ENCODE results near the gene WBP2. TPM values are rescaled to one million over a fixed set of nuclear protein-coding genes. Genes with fewer than 3 reads are reported as not detected.

Gene WBP2
- total RNA-seq, 2 donors from 2014 or later: 88.9 to 125 TPM

- Histone ChIP-seq H3K36me3 (peaks cover 18 to 32% of the 10 kb centered on the region in 2 donors), H3K4me1 (replicated peaks) (no peaks in the 10 kb centered on the region), H3K27ac (no peak overlapping the region), H3K9me3 (no peaks in the 10 kb centered on the region), H3K4me3 (no peak overlapping the region), H3K27me3 (replicated peaks; ENCODE audit: insufficient read depth) (no peaks in the 10 kb centered on the region)
- DNase-seq (ENCODE audit: low spot score): no peak
- WGBS: 85% methylated on average over 6 of the region's 6 CpGs
- TF ChIP-seq POLR2A (IDR thresholded peaks at IDR 0.05) (no peak), CTCF (IDR thresholded peaks at IDR 0.05) (no peak)
- intact Hi-C loops (cut with DNase I): no loop called here
Measured at GRCh38 chr17:75817571-75817970, 37.6 kb downstream of the WBP2 start.

DNA sequence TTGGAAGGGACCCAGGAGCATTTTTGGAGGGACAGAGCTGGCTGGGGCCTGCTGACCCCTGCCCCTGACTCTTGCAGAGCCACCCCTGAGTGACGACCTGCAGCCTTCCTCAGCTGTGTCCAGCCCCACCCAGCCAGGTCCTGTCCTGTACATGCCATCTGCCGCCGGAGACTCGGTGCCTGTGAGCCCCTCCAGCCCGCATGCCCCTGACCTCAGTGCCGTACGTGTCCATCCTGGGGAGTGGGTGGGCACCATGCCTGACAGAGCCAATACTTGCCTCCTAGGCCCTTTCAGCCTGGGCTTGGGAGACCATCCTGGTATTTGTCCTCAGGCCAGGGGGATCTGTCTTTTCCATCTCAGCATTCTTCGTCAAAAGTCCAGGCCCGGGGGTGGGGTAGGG is 38.4 kb downstream of the WBP2 start:
- no peaks in the 10 kb centered on the region for H3K4me1 ChIP-seq (replicated peaks)
- H3K36me3 ChIP-seq: peaks cover 18 to 39% of the 10 kb centered on the region in 2 donors
- 83% methylated on average over 6 of the region's 9 CpGs for WGBS
- DNase-seq (ENCODE audit: low spot score): no peak
- intact Hi-C loops (cut with DNase I): no loop called here
- no peaks in the 10 kb centered on the region for H3K27me3 ChIP-seq (replicated peaks; ENCODE audit: insufficient read depth)
- no peak overlapping the region for H3K4me3 ChIP-seq
- no peak for TF ChIP-seq POLR2AphosphoS5 (IDR thresholded peaks at IDR 0.05)
- no peak for TF ChIP-seq CTCF (IDR thresholded peaks at IDR 0.05)
- TF ChIP-seq POLR2A (IDR thresholded peaks at IDR 0.05): no peak
- H3K27ac ChIP-seq: no peak overlapping the region
- no peaks in the 10 kb centered on the region for H3K9me3 ChIP-seq

DNA sequence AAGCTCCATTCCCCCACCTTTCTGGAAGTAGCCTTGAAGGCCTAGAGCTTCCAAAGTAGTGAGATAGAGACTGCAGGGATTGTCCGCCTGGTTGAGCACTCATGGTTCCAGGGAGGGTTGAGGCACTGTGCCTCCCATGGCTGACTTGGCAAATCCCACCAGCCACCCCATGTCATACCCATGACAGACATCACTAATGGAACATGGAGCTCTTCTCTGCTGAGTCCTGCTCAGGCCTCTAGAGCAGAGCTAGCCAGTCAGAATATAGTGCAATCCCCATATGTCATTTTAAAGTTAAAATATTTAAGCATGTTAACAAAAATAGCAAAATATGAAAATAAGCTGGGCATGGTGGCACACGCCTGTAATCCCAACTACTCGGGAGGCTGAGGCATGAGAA is 39.7 kb downstream of the WBP2 start:
- TF ChIP-seq POLR2AphosphoS5 (IDR thresholded peaks at IDR 0.05): no peak
- no peak for TF ChIP-seq POLR2A (IDR thresholded peaks at IDR 0.05)
- TF ChIP-seq CTCF (IDR thresholded peaks at IDR 0.05): no peak
- Histone ChIP-seq H3K36me3 (peaks cover 18 to 39% of the 10 kb centered on the region in 2 donors), H3K4me3 (no peak overlapping the region), H3K27me3 (replicated peaks; ENCODE audit: insufficient read depth) (no peaks in the 10 kb centered on the region), H3K27ac (no peak overlapping the region), H3K4me1 (replicated peaks) (no peaks in the 10 kb centered on the region), H3K9me3 (no peaks in the 10 kb centered on the region)
- no peak for DNase-seq (ENCODE audit: low spot score)
- intact Hi-C loops (cut with DNase I): no loop called here
- 92% methylated on average over 3 of the region's 3 CpGs for WGBS

DNA sequence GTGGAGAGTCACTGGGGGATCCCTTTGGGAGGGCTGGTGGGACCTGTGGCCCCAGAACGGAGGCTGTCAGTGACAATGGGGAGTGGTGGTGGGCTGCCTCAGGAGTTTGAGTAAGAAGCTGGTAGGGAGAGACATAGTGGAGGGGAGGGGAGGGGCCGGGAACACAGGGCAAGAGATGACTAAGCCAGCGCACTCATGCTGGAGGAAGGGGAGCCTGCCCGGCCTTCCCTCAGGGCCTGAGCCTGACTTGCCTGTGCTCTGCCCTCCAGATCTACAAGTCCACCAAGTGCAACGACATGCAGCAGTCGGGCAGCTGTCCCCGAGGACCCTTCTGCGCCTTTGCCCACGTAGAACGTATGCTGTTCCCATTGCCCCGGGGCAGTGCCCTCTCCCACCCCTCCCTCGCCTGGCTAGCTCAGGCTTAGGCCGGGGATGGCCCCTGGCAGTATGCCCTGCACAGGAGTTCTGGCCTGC is 40.2 kb downstream of the WBP2 start:
- Histone ChIP-seq H3K27ac (no peak overlapping the region), H3K4me1 (replicated peaks) (no peaks in the 10 kb centered on the region), H3K4me3 (no peak overlapping the region), H3K36me3 (peaks cover 15 to 35% of the 10 kb centered on the region in 2 donors), H3K9me3 (no peaks in the 10 kb centered on the region), H3K27me3 (replicated peaks; ENCODE audit: insufficient read depth) (no peaks in the 10 kb centered on the region)
- 89% methylated on average over 13 of the region's 13 CpGs for WGBS
- no peak for DNase-seq (ENCODE audit: low spot score)
- intact Hi-C loops (cut with DNase I): no loop called here
- TF ChIP-seq POLR2AphosphoS5 (IDR thresholded peaks at IDR 0.05) (no peak), POLR2A (IDR thresholded peaks at IDR 0.05) (no peak), CTCF (IDR thresholded peaks at IDR 0.05) (no peak)

- Histone ChIP-seq H3K27ac (no peak overlapping the region), H3K36me3 (peaks cover 7 to 29% of the 10 kb centered on the region in 2 donors), H3K27me3 (replicated peaks; ENCODE audit: insufficient read depth) (no peaks in the 10 kb centered on the region), H3K4me1 (replicated peaks) (no peaks in the 10 kb centered on the region), H3K4me3 (no peak overlapping the region), H3K9me3 (no peaks in the 10 kb centered on the region)
- WGBS: 94% methylated on average over 6 of the region's 6 CpGs
- TF ChIP-seq POLR2AphosphoS5 (IDR thresholded peaks at IDR 0.05) (no peak), CTCF (IDR thresholded peaks at IDR 0.05) (no peak), POLR2A (IDR thresholded peaks at IDR 0.05) (no peak)
- no peak for DNase-seq (ENCODE audit: low spot score)
- intact Hi-C loops (cut with DNase I): no loop called here
Measured at GRCh38 chr17:75814021-75814395, 41.1 kb downstream of the WBP2 start.

Measured in prostate gland (tissue), 2 donors.